Hepatocyte (in vitro differentiated cells): ENCODE data around the gene GLI3. TPM values are rescaled to one million over a fixed set of nuclear protein-coding genes. Genes with fewer than 3 reads are reported as not detected.

Source experiments
- DNase-seq: peaks from one replicate; pipeline ENCODE4 v3.0.0-alpha.2; 2016; ENCODE audit warnings: low spot score
- H2AFZ ChIP-seq: fragments of 200-600 bp; sonication (generic); 2 replicates; pipeline ENCODE4 v1.6.0; 2016; ENCODE audit warnings: antibody characterized with exemption, mild to moderate bottlenecking
- H3K27ac ChIP-seq: fragments of 200-600 bp; sonication (generic); 2 replicates; pipeline ENCODE4 v1.5.1; 2016; ENCODE audit warnings: mild to moderate bottlenecking
- H3K27me3 ChIP-seq: fragments of 200-600 bp; sonication (generic); 2 replicates; pipeline ENCODE4 v1.6.1; 2016
- H3K36me3 ChIP-seq: fragments of 200-600 bp; sonication (generic); replicated peaks from 2 replicates; pipeline ENCODE4 v1.5.1; 2016; ENCODE audit warnings: low read depth; ENCODE audit not compliant: insufficient read depth
- H3K4me1 ChIP-seq: fragments of 200-600 bp; sonication (generic); 2 replicates; pipeline ENCODE4 v1.5.1; 2016; ENCODE audit warnings: mild to moderate bottlenecking, moderate library complexity; ENCODE audit not compliant: insufficient read depth
- H3K4me2 ChIP-seq: fragments of 200-600 bp; sonication (generic); 2 replicates; pipeline ENCODE4 v1.6.0; 2016
- H3K4me3 ChIP-seq: fragments of 200-600 bp; sonication (generic); 2 replicates; pipeline ENCODE4 v1.5.1; 2016; ENCODE audit warnings: mild to moderate bottlenecking
- H3K79me2 ChIP-seq: fragments of 200-600 bp; sonication (generic); 2 replicates; pipeline ENCODE4 v1.6.0; 2017; ENCODE audit warnings: mild to moderate bottlenecking
- H3K9me2 ChIP-seq: fragments of 200-600 bp; sonication (generic); replicated peaks from 2 replicates; pipeline ENCODE4 v1.6.0; 2017; ENCODE audit warnings: mild to moderate bottlenecking; ENCODE audit not compliant: insufficient read depth
- H3K9me3 ChIP-seq: fragments of 200-600 bp; sonication (generic); 2 replicates; pipeline ENCODE4 v1.5.1; 2016; ENCODE audit warnings: low read depth, mild to moderate bottlenecking
- H4K20me1 ChIP-seq: fragments of 200-600 bp; sonication (generic); 2 replicates; pipeline ENCODE4 v1.6.0; 2016; ENCODE audit warnings: mild to moderate bottlenecking; ENCODE audit not compliant: insufficient read depth, poor library complexity, severe bottlenecking
- EZH2 ChIP-seq: fragments of 200-600 bp; sonication (generic); IDR thresholded peaks from 2 replicates; pipeline ENCODE4 v1.6.1; 2016; ENCODE audit warnings: antibody characterized with exemption, mild to moderate bottlenecking, borderline replicate concordance
- EZH2phosphoT487 ChIP-seq: fragments of 200-600 bp; sonication (generic); IDR thresholded peaks from one replicate; pipeline ENCODE4 v1.6.1; 2018; ENCODE audit warnings: antibody characterized with exemption, mild to moderate bottlenecking, low read depth, moderate library complexity; ENCODE audit not compliant: unreplicated experiment, severe bottlenecking
- WGBS: methylation state at CpG from one replicate; pipeline ENCODE4 v1.1.6; 2016; ENCODE audit warnings: low lambda C conversion rate; ENCODE audit errors: missing lambda C conversion rate; 5-methylcytosine and 5-hydroxymethylcytosine counted together
- polyA plus RNA-seq: library from polyadenylated mRNA; unstranded; fragments of >200 nt; fragmentation: Nextera tagmentation; extraction: Ambion mirVana; gene quantifications from 2 replicates; pipeline ENCODE4 v1.2.1, GENCODE V29; 2016
- total RNA-seq: library from RNA; depleted of rRNA; stranded (reverse); fragments of >200 nt; gene quantifications from 2 replicates; pipeline ENCODE4 v1.2.3, GENCODE V29; 2014
- TF ChIP-seq, protein P1 (sequence below): fragments of 200-600 bp; sonication (generic); IDR thresholded peaks from 2 replicates; pipeline ENCODE4 v1.5.1; 2016; ENCODE audit warnings: antibody characterized with exemption, mild to moderate bottlenecking; ENCODE audit not compliant: poor library complexity

Gene GLI3
- total and polyA plus RNA-seq, 2 experiments from 2014 or later, result 5.5 to 20.0 TPM

DNA sequence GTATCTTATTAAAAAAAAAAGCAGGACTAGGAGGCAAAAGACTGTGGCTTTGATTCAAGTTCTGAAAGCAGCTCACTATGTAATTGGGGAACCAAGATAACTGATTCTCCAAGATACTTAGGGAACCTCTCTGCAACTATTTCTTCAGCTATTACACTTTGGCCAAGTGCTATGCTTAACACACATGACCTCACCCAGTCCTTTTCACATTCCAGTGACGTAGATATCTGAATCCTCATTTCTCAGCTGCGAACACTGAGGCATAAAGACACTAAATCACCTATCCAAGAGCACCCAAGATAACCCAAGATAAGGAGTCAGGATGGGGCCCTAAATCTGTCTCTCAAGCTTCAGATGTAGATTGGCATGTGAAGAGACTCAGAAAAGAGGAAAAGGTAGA, 133.6 kb downstream of the GLI3 start:
- no peaks in the 10 kb centered on the region for H3K36me3 ChIP-seq
- peak; percentile 32 for DNase-seq
- H3K4me2 ChIP-seq, result no peak overlapping the region
- H3K4me3 ChIP-seq, result no peak overlapping the region
- no peak for TF ChIP-seq EZH2phosphoT487
- TF ChIP-seq, protein P1, sequence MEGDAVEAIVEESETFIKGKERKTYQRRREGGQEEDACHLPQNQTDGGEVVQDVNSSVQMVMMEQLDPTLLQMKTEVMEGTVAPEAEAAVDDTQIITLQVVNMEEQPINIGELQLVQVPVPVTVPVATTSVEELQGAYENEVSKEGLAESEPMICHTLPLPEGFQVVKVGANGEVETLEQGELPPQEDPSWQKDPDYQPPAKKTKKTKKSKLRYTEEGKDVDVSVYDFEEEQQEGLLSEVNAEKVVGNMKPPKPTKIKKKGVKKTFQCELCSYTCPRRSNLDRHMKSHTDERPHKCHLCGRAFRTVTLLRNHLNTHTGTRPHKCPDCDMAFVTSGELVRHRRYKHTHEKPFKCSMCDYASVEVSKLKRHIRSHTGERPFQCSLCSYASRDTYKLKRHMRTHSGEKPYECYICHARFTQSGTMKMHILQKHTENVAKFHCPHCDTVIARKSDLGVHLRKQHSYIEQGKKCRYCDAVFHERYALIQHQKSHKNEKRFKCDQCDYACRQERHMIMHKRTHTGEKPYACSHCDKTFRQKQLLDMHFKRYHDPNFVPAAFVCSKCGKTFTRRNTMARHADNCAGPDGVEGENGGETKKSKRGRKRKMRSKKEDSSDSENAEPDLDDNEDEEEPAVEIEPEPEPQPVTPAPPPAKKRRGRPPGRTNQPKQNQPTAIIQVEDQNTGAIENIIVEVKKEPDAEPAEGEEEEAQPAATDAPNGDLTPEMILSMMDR, result no peak
- no peak for TF ChIP-seq EZH2
- H3K27ac ChIP-seq, result no peak overlapping the region
- no peaks in the 10 kb centered on the region for H3K79me2 ChIP-seq
- 45% methylated on average over 2 of the region's 2 CpGs for WGBS
- H3K4me1 ChIP-seq, result peaks cover 18% of the 10 kb centered on the region
- no peaks in the 10 kb centered on the region for H4K20me1 ChIP-seq
- H3K9me3 ChIP-seq, result no peaks in the 10 kb centered on the region
- no peaks in the 10 kb centered on the region for H3K9me2 ChIP-seq
- H3K27me3 ChIP-seq, result no peaks in the 10 kb centered on the region
- H2AFZ ChIP-seq, result no peak overlapping the region

DNA sequence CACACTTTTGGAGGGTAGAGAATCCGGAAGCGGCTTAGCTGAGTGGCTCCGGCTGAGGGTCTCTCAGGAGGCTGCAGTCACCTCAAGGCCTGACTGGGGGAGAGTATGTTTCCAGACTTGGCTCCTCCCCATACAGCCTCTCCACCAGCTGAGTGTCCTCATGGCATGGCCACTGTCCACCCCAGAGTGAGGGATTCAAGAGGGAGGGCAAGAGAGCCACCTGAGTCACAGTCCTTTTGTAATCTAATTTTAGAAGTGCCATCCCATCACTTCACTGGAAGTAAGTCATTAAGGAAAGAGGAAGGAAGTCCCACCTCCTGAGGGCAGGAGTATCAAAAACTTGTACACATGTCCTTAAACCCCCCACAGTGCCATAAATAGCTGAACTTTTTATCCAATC, 134.0 kb downstream of the GLI3 start:
- Histone ChIP-seq H3K36me3 (no peaks in the 10 kb centered on the region), H3K9me3 (no peaks in the 10 kb centered on the region), H3K9me2 (no peaks in the 10 kb centered on the region), H2AFZ (no peak overlapping the region), H3K27me3 (no peaks in the 10 kb centered on the region), H3K79me2 (no peaks in the 10 kb centered on the region), H3K27ac (no peak overlapping the region), H3K4me1 (peaks cover 17% of the 10 kb centered on the region), H3K4me2 (no peak overlapping the region), H4K20me1 (no peaks in the 10 kb centered on the region), H3K4me3 (no peak overlapping the region)
- TF ChIP-seq, protein P1, result no peak
- TF ChIP-seq EZH2phosphoT487, result no peak
- TF ChIP-seq EZH2, result no peak
- no peak for DNase-seq
- WGBS, result 96% methylated on average over 3 of the region's 3 CpGs

DNA sequence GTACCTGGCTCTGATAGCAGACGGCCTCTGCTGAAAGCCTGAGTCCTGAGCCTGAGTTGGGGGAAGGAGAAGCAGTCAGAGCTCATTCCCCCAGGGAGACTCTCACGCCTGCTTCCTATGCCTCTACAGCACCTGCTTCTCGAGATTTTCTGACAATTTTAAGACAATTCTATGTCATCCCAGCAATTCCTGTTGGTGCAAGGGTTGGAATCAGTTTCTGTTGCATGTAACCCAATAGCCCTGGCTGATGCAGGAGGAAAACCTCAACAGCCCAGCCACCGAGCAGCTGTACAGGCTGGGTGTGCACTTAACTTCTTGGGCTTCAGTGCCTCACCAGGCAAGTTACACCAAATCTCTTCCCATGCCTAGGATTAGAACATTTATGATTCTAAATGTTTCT, 134.7 kb downstream of the GLI3 start:
- Histone ChIP-seq H3K79me2 (no peaks in the 10 kb centered on the region), H3K36me3 (no peaks in the 10 kb centered on the region), H2AFZ (no peak overlapping the region), H3K9me3 (no peaks in the 10 kb centered on the region), H3K27me3 (no peaks in the 10 kb centered on the region), H3K4me3 (no peak overlapping the region), H4K20me1 (no peaks in the 10 kb centered on the region), H3K4me1 (peaks cover 10% of the 10 kb centered on the region), H3K4me2 (no peak overlapping the region), H3K9me2 (no peaks in the 10 kb centered on the region), H3K27ac (no peak overlapping the region)
- WGBS, result 92% methylated on average over 4 of the region's 4 CpGs
- DNase-seq, result no peak
- TF ChIP-seq, protein P1, result no peak
- TF ChIP-seq EZH2, result no peak
- no peak for TF ChIP-seq EZH2phosphoT487

DNA sequence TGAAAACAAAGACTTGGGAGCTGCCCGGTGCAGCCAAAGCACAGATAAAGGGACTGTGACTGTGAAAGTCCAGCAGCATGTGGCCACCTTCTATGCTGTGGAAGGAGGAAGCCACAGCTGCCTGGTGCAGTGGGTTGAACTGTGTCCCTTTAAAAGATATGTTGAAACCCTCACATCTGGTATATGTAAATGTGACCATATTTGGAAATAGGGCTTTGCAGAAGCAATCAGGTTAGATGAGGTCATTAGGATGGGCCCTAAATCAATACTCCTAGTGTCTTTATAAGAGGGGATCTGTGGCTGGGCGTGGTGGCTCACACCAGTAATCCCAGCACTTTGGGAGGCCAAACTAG, 136.9 kb downstream of the GLI3 start:
- WGBS, result 64% methylated on average over 2 of the region's 2 CpGs
- Histone ChIP-seq H3K4me2 (no peak overlapping the region), H3K36me3 (no peaks in the 10 kb centered on the region), H3K9me3 (no peaks in the 10 kb centered on the region), H4K20me1 (no peaks in the 10 kb centered on the region), H3K4me3 (no peak overlapping the region), H3K27ac (no peak overlapping the region), H3K27me3 (no peaks in the 10 kb centered on the region), H3K79me2 (no peaks in the 10 kb centered on the region), H3K9me2 (no peaks in the 10 kb centered on the region), H2AFZ (no peak overlapping the region), H3K4me1 (peaks cover 6% of the 10 kb centered on the region)
- TF ChIP-seq EZH2phosphoT487 (no peak), EZH2 (no peak)
- TF ChIP-seq, protein P1, result no peak
- DNase-seq, result no peak
